Thoracic aorta (tissue), 2 donors: ENCODE measurements around the gene DENND2A. TPM values are rescaled to one million over a fixed set of nuclear protein-coding genes. Genes with fewer than 3 reads are reported as not detected.

Source experiments
- ATAC-seq: fragments of 150-250 bp; one replicate; pipeline ENCODE4 v1.8.0; 2017; ENCODE audit warnings: low read depth; ENCODE audit not compliant: insufficient number of reproducible peaks, low FRiP score
- DNase-seq: peaks from one replicate; pipeline ENCODE4 v3.0.0-alpha.2; 2020; ENCODE audit warnings: low spot score
- H3K27ac ChIP-seq, 2 donors: fragments of 200-600 bp; sonication (generic); 1 replicate in 1 of 2; 2 replicates in 1 of 2; pipeline ENCODE4 v1.5.1; 2016; ENCODE audit warnings: mild to moderate bottlenecking in 2 of 2, moderate library complexity in 2 of 2
- H3K27me3 ChIP-seq: fragments of 200-600 bp; sonication (generic); replicated peaks from 2 replicates; pipeline ENCODE4 v1.6.0; 2016; ENCODE audit warnings: mild to moderate bottlenecking; ENCODE audit not compliant: insufficient read depth
- H3K36me3 ChIP-seq: fragments of 200-600 bp; sonication (generic); one replicate; pipeline ENCODE4 v1.5.1; 2016
- H3K4me1 ChIP-seq, 2 donors: fragments of 200-600 bp; sonication (generic); 1 replicate in 1 of 2; 2 replicates in 1 of 2; pipeline versions ENCODE4 v1.5.1 to v1.6.0; 2016; ENCODE audit warnings: low read depth in 2 of 2, mild to moderate bottlenecking in 1 of 2; ENCODE audit not compliant: control insufficient read depth in 1 of 2
- H3K4me3 ChIP-seq: fragments of 200-600 bp; sonication (generic); 2 replicates; pipeline ENCODE4 v1.5.1; 2016; ENCODE audit warnings: mild to moderate bottlenecking
- H3K9me3 ChIP-seq: fragments of 200-600 bp; sonication (generic); 2 replicates; pipeline ENCODE4 v1.5.1; 2016
- CTCF ChIP-seq: fragments of 200-600 bp; sonication (generic); IDR thresholded peaks from one replicate; pipeline ENCODE4 v1.5.1; 2019; ENCODE audit warnings: antibody characterized with exemption
- total RNA-seq, 2 donors: library from RNA; depleted of rRNA; stranded (reverse); fragments of >200 nt; gene quantifications; one replicate each; pipeline versions ENCODE4 v1.1.0 to v1.2.3, GENCODE V29; 2016

DENND2A gene
- total RNA-seq, 2 donors from 2014 or later = 4.9 to 5.1 TPM

- DNase-seq (no peak), ATAC-seq (no peak)
- Histone ChIP-seq H3K4me3 (no peak overlapping the region), H3K36me3 (peaks cover 22% of the 10 kb centered on the region), H3K27me3 (no peaks in the 10 kb centered on the region), H3K4me1 (no peaks in the 10 kb centered on the region), H3K9me3 (no peaks in the 10 kb centered on the region), H3K27ac (no peak overlapping the region)
- no peak for TF ChIP-seq CTCF
These were observed 44.9 kb upstream of the DENND2A start for GRCh38 chr7:140685407-140686087.

DNA sequence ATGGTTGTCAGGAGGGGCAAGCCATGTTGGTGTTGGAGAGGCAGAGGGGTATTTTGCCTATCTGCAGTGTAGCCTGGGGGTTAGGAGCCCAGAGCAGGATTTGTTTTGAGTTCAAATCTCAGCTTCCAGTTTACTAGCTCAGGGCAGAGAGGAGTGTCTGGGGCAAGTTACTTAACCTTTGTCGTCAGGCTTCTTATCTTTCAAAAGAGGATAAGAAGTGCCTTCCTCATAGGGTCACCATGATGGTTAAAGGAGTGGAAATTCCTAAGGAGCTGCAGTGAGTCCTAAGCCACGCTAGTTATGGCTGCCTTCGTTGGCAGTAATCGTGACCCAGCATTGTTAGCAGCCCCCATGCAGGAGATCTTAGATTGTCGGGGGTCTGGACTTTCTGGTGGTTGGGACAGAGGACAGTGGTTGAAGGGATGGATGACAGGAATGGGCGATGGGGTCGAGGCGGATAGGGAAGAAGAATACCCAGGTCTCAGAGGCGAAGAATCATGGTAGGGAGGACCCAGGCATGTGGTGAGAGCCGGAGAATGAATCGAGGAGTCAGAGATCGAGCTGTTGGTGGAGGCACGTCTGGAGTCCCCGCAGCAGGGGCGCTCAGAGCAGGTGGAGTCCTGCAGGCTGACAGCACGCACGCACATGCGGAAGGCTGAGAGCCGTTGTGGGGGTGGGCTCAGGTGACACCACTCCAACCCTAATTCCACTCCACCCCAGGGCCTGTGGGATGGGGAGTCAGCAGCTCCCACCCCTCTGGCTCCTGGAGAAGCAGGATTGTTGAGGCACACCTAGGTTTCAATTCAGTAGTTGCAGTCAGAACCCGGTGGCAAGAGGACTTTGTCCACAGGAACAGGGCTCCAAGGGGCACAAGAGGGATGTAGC, 43.7 kb upstream of the DENND2A start:
- no peak for TF ChIP-seq CTCF
- Histone ChIP-seq H3K27ac (no peak overlapping the region), H3K9me3 (no peaks in the 10 kb centered on the region), H3K27me3 (no peaks in the 10 kb centered on the region), H3K36me3 (peaks cover 16% of the 10 kb centered on the region), H3K4me3 (no peak overlapping the region), H3K4me1 (no peaks in the 10 kb centered on the region)
- no peak for DNase-seq
- ATAC-seq = no peak

GRCh38 chr7:140683657-140684056, 43.0 kb upstream of the DENND2A start:
- Histone ChIP-seq H3K9me3 (no peaks in the 10 kb centered on the region), H3K27ac (no peak overlapping the region), H3K4me3 (no peak overlapping the region), H3K36me3 (peaks cover 16% of the 10 kb centered on the region), H3K4me1 (no peaks in the 10 kb centered on the region), H3K27me3 (no peaks in the 10 kb centered on the region)
- DNase-seq (no peak), ATAC-seq (no peak)
- no peak for TF ChIP-seq CTCF

DNA sequence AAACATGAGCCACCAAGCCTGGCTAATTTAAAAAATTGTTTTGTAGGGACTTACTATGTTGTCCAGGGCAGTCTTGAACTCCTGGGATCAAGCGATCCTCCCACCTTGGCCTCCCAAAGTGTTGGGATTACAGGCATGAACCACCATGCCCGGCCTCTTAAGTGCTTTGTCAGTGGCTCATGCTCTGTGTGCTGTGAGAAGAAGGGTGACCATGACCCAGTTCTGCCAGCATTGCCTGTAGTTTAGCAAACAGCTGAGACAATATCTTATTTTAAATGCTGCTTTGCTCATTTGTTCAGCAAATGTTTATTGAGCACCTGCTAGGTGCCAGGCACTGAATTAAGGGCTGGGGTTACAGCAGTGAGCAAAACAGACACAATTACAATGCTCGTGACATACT, 41.2 kb upstream of the DENND2A start:
- TF ChIP-seq CTCF = no peak
- Histone ChIP-seq H3K36me3 (peaks cover 11% of the 10 kb centered on the region), H3K4me3 (no peak overlapping the region), H3K9me3 (no peaks in the 10 kb centered on the region), H3K27ac (no peak overlapping the region), H3K4me1 (no peaks in the 10 kb centered on the region), H3K27me3 (no peaks in the 10 kb centered on the region)
- ATAC-seq = no peak
- DNase-seq = no peak

GRCh38 chr7:140680886-140681285, 40.3 kb upstream of the DENND2A start:
- H3K27me3 ChIP-seq = no peaks in the 10 kb centered on the region
- H3K4me3 ChIP-seq = no peak overlapping the region
- ATAC-seq (no peak), DNase-seq (no peak)
- no peaks in the 10 kb centered on the region for H3K4me1 ChIP-seq
- TF ChIP-seq CTCF = no peak
- H3K27ac ChIP-seq = no peak overlapping the region
- H3K36me3 ChIP-seq = peaks cover 8% of the 10 kb centered on the region
- H3K9me3 ChIP-seq = no peaks in the 10 kb centered on the region
